Choroid plexus epithelial cell (primary cell): ENCODE results near the gene TMEM255B.
"Not testable (repeated sequence)": the region's sequence is repeated elsewhere in the genome, so short reads cannot be mapped to it uniquely, and the experiment has no call there.

Source experiments
- DNase-seq: peaks from one replicate; pipeline ENCODE4 v3.0.0-alpha.2; 2010; ENCODE audit warnings: low read depth
- H3K4me3 ChIP-seq: 2 replicates; pipeline ENCODE4 v1.5.1; 2011; ENCODE audit warnings: low read depth, mild to moderate bottlenecking, control low read depth, low read length, moderate library complexity
- TF ChIP-seq, protein P1 (sequence below): conservative IDR thresholded peaks from 2 replicates; pipeline ENCODE4 v1.5.1; 2011; ENCODE audit warnings: low read depth, mild to moderate bottlenecking, control low read depth, inconsistent platforms, low read length, moderate library complexity

The TMEM255B gene

DNA sequence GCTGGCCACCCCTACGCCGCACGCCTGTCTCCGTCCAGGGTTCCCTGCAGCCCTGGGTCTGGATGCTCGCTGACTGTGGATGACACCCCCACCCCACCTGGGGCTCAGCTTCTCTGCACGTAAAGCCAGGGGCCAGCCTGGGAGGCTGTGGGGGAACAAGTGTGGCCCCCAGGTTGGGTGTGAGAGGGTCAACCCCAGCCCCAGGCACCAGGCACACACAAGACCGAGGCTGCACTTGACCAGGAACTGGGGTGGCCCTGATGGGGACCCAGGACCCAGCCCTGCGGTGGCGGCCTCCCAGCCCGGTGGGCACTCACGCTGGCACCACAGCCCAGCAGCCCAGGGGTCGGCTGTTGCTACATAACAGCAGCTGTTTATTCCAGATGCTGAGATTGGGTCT, 63.2 kb downstream of the TMEM255B start:
- TF ChIP-seq, protein P1, sequence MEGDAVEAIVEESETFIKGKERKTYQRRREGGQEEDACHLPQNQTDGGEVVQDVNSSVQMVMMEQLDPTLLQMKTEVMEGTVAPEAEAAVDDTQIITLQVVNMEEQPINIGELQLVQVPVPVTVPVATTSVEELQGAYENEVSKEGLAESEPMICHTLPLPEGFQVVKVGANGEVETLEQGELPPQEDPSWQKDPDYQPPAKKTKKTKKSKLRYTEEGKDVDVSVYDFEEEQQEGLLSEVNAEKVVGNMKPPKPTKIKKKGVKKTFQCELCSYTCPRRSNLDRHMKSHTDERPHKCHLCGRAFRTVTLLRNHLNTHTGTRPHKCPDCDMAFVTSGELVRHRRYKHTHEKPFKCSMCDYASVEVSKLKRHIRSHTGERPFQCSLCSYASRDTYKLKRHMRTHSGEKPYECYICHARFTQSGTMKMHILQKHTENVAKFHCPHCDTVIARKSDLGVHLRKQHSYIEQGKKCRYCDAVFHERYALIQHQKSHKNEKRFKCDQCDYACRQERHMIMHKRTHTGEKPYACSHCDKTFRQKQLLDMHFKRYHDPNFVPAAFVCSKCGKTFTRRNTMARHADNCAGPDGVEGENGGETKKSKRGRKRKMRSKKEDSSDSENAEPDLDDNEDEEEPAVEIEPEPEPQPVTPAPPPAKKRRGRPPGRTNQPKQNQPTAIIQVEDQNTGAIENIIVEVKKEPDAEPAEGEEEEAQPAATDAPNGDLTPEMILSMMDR = no peak
- no peak for DNase-seq
- no peak overlapping the region for H3K4me3 ChIP-seq

DNA sequence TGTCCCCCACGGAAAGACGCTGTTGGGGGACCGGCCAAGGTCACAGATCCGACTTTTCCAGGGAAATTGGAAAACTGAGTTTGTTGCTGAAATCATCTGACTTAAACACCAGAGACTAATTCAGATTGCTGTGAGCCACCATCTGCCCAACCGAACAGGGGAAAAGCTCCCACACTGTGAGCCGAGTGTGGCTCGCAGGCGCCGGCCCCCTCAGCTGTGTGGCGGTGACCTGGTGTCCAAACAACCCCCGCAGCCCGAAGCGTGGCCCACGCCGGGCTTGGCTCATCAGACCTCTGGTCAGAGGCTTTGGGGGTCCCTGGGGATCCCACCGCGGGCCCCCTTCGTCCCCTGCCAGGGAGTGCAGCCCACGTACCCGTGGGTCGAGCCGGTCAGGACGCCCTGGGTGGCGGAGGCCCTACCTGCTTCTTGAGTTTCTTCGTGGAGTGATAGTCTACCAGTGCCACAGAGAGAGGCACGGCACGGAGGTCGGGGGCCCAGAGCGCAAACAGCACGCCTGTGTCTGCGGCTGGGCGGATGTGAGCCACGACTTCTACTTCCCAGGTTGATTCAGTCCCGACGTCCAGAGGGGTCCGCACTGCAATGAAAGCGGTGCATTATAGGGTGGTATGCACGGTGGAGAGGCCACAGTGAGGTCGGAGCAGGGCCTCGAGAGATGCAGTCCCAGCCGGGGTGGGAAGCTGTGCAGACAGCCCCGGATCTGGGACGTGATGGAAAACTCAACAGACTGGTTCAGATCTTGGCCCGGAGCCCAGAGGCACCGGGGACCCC, 64.1 kb downstream of the TMEM255B start:
- no peak overlapping the region for H3K4me3 ChIP-seq
- TF ChIP-seq, protein P1 = no peak
- DNase-seq = no peak

DNA sequence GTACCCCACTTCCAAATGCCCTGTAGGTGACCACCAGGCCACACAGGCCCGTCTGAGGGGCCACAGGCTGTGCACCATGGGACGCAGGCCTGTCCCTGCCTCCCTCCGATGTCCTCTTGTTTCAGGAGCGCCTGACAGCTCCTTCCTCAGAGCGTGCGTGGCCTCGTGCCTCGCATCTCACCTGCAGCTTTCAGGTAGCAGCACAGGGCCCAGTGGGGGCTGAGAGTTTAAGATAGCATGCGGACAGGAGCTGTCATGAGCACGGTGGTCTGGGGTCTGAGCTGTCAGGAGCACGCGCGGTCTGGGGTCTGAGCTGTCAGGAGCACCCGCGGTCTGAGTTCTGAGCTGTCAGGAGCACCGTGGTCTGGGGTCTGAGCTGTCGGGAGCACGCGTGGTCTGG, 64.7 kb downstream of the TMEM255B start:
- no peak overlapping the region for H3K4me3 ChIP-seq
- no peak for DNase-seq
- TF ChIP-seq, protein P1 = no peak

DNA sequence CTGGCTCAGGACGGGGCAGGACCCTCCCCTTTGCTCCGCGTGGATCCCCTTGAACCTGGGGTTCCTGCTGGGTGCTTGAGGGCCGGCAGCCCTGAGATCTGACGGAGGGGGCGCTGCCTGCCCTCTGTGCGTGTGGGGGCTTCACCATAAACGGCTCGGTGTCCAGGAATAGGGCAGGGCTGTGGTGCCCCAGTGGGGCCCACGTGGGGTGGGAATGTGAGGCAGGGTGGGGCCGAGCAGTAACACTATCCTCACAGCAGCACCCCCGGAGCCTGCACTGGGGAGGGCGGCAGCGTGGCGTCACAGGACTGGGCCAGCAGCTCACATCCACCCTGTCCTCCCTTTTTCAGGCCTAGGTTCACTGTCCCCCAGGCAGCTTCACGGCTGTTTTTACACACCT, 66.8 kb downstream of the TMEM255B start:
- H3K4me3 ChIP-seq = no peak overlapping the region
- DNase-seq = no peak
- TF ChIP-seq, protein P1 = no peak

DNA sequence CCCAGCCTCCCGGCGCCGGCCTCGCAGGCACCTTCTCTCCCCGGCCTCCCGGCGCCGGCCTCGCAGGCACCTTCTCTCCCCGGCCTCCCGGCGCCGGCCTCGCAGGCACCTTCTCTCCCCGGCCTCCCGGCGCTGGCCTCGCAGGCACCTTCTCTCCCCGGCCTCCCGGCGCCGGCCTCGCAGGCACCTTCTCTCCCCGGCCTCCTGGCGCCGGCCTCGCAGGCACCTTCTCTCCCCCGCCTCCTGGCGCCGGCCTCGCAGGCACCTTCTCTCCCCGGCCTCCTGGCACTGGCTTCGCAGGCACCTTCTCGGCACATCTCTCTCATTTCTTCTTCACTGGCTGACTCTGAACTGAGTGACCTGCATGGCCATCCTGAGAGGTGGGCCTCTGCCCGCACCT, 67.4 kb downstream of the TMEM255B start:
- not testable (repeated sequence) for H3K4me3 ChIP-seq, DNase-seq

DNA sequence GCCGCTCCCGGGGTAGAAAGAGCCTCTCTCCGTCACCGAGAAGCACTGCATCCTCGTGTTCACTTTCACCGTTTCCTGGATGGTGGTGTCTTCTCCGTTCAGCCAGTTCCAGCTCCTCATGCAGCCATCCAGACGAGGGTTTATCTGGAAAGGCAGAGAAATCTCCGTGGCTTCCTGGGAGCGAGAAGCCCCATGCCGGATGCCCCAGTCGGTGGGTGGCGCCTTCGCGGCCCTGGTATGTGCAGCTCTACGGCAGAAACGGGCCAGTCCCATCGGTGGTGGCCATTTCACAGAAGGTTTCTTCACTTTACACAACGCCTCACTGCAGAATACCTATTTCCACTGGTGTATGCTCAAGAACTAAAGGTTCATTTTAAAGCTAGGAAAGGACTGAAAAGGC, 68.0 kb downstream of the TMEM255B start:
- no peak for DNase-seq
- H3K4me3 ChIP-seq = no peak overlapping the region
- TF ChIP-seq, protein P1 = no peak

DNA sequence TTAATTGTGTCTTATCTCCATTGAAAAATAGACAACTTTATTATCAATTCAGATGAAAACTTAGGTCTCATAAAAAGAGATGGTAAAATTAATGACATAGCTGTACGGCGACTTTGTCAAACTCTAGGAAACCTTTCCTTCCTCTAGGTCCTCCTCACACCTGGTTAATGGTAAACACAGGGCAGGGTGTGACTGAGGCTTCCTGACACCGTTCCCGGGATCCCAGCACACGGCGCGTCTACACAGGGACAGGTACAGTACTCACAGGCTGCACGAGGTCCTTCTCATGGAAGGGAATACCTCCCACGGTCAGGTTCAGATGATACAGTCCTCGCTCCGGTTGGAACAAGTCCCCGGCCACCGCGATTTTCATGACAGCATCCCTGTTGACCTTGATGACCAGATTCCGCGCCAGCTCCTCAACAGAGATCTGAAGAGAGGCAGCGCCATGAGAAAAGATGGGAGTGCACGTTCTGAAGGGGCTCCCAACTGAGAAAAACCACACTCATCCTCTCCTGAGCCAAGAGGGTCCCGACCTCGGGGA, 69.3 kb downstream of the TMEM255B start:
- no peak overlapping the region for H3K4me3 ChIP-seq
- TF ChIP-seq, protein P1 = no peak

DNA sequence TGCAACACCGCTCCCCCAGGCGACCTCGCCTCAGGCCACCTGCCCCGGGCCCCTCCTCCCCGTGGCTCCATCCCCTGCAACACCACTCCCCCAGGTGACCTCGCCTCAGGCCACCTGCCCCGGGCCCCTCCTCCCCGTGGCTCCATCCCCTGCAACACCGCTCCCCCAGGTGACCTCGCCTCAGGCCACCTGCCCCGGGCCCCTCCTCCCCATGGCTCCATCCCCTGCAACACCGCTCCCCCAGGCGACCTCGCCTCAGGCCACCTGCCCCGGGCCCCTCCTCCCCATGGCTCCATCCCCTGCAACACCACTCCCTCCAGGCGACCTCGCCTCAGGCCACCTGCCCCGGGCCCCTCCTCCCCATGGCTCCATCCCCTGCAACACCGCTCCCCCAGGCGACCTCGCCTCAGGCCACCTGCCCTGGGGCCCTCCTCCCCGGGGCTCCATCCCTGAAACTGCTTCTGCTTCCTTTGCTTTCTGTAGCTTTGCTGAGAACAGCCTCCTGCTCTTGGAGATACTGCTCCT, 71.5 kb downstream of the TMEM255B start:
- not testable (repeated sequence) for DNase-seq, H3K4me3 ChIP-seq

More for the DNA sequence above, 69.3 kb downstream of the TMEM255B start:
- no peak for DNase-seq
